NCI-H1105 treated with DMSO at 0.1 percent for 48 hours (cell line): Measurements from ENCODE around the gene EML2.
"Not testable (repeated sequence)": the region's sequence is repeated elsewhere in the genome, so short reads cannot be mapped to it uniquely, and the experiment has no call there.

Source experiments
- DNase-seq: peaks from one replicate; lab custom pipeline; 2025; lab: John Stamatoyannopoulos, UW

Gene EML2

GRCh38 chr19:45638930-45639729 is at the start of gene EML2:
Gene EML2 (minus strand): TSS chr19:45639397. CDS start chr19:45639376, 21 bp downstream.
- peak; percentile 28 for DNase-seq

GRCh38 chr19:45687599-45687998 is 48.4 kb upstream of the EML2 start:
- DNase-seq, result no peak

GRCh38 chr19:45685045-45685444 is 45.8 kb upstream of the EML2 start:
- DNase-seq, result not testable (repeated sequence)

- DNase-seq, result no peak
Measured at GRCh38 chr19:45682908-45683307, 43.7 kb upstream of the EML2 start.

- DNase-seq, result no peak
Measured at GRCh38 chr19:45682117-45682516, 42.9 kb upstream of the EML2 start.

GRCh38 chr19:45681391-45682015 is 42.3 kb upstream of the EML2 start:
- peak; percentile 82 for DNase-seq

GRCh38 chr19:45677351-45678230 is 38.4 kb upstream of the EML2 start:
- DNase-seq, result peak; percentile 75

GRCh38 chr19:45676851-45677263 is 37.7 kb upstream of the EML2 start:
- DNase-seq, result no peak

GRCh38 chr19:45674946-45675345 is 35.7 kb upstream of the EML2 start:
- DNase-seq, result peak; percentile 23

- no peak for DNase-seq
Measured at GRCh38 chr19:45670670-45671453, 31.7 kb upstream of the EML2 start.

GRCh38 chr19:45668342-45668871 is 29.2 kb upstream of the EML2 start:
- DNase-seq, result no peak

GRCh38 chr19:45667620-45668341 is 28.6 kb upstream of the EML2 start, which contains the start of gene GIPR:
Gene GIPR (plus strand): TSS chr19:45668221. CDS start chr19:45669521, 1,300 bp downstream.
- DNase-seq, result peak; percentile 9

- DNase-seq, result no peak
Measured at GRCh38 chr19:45664575-45664974, 25.4 kb upstream of the EML2 start.

GRCh38 chr19:45663800-45664199 is 24.6 kb upstream of the EML2 start:
- no peak for DNase-seq

GRCh38 chr19:45660636-45661035 is 21.4 kb upstream of the EML2 start:
- no peak for DNase-seq

GRCh38 chr19:45659096-45659729 is 20.0 kb upstream of the EML2 start:
- DNase-seq, result no peak

GRCh38 chr19:45657520-45658167 is 18.4 kb upstream of the EML2 start:
- no peak for DNase-seq

- DNase-seq, result no peak
Measured at GRCh38 chr19:45655073-45655472, 15.9 kb upstream of the EML2 start.

GRCh38 chr19:45653634-45654033 is 14.4 kb upstream of the EML2 start:
- no peak for DNase-seq

GRCh38 chr19:45650722-45651121 is 11.5 kb upstream of the EML2 start:
- DNase-seq, result no peak
